Measurements from ENCODE around the gene ARCN1. TPM values are rescaled to one million over a fixed set of nuclear protein-coding genes. Genes with fewer than 3 reads are reported as not detected.

The ARCN1 gene
- total RNA-seq, 2 experiments from 2014 or later, result 51.0 to 98.9 TPM

GRCh38 chr11:118524356-118524755, 47.9 kb upstream of the ARCN1 start:
- H3K36me3 ChIP-seq (ENCODE audit: insufficient read depth, low read length), result peaks cover 72% of the 10 kb centered on the region
- H3K27ac ChIP-seq (ENCODE audit: low read depth, low read length, poor library complexity, severe bottlenecking), result no peak overlapping the region
- no peak overlapping the region for H3K4me2 ChIP-seq (ENCODE audit: low read length)
- intact Hi-C loops (cut with micrococcal nuclease; ENCODE audit: unreplicated experiment), result no loop called here
- TF ChIP-seq CTCF (conservative IDR thresholded peaks at IDR 0.05; ENCODE audit: low read length), result no peak
- TF ChIP-seq EZH2phosphoT487 (IDR thresholded peaks at IDR 0.05; ENCODE audit: borderline replicate concordance, low read depth, low read length), result no peak
- H3K4me3 ChIP-seq (ENCODE audit: low read depth, low read length, poor library complexity, severe bottlenecking), result no peak overlapping the region
- CTCF ChIA-PET (ENCODE audit: unreplicated experiment), result no interaction called here
- POLR2A ChIA-PET, result no interaction called here
- no peaks in the 10 kb centered on the region for H4K20me1 ChIP-seq (ENCODE audit: insufficient read depth, low read length)
- no TSS peak for BruUV-seq (replicated peaks)
- H3K4me1 ChIP-seq (ENCODE audit: insufficient read depth, low read length, poor library complexity, severe bottlenecking), result no peaks in the 10 kb centered on the region
- no peak overlapping the region for H2AFZ ChIP-seq (ENCODE audit: low read length)
- DNase-seq (ENCODE audit: low spot score), result no peak
- no peaks in the 10 kb centered on the region for H3K9me2 ChIP-seq (ENCODE audit: insufficient read depth, low read length)
- H3K79me2 ChIP-seq (ENCODE audit: insufficient read depth, low read depth, low read length), result no peaks in the 10 kb centered on the region
- H3K9me3 ChIP-seq (ENCODE audit: low read length), result no peaks in the 10 kb centered on the region

DNA sequence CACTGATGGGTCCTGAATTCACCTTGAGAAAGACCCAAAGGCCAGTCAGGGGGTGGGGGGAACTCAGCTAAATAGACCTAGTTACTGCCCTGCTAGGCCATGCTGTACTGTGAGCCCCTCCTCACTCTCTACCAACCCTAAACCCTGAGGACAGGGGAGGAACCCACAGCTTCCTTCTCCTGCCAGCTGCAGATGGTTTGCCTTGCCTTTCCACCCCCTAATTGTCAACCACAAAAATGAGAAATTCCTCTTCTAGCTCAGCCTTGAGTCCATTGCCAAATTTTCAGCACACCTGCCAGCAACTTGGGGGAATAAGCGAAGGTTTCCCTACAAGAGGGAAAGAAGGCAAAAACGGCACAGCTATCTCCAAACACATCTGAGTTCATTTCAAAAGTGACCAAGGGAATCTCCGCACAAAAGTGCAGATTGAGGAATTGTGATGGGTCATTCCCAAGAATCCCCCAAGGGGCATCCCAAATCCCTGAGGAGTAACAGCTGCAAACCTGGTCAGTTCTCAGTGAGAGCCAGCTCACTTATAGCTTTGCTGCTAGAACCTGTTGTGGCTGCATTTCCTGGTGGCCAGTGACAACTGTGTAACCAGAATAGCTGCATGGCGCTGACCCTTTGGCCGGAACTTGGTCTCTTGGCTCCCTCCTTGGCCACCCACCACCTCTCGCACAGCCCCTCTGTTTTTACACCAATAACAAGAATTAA, 47.3 kb upstream of the ARCN1 start:
- H3K4me1 ChIP-seq (ENCODE audit: insufficient read depth, low read length, poor library complexity, severe bottlenecking), result peaks cover 5% of the 10 kb centered on the region
- TF ChIP-seq EZH2phosphoT487 (IDR thresholded peaks at IDR 0.05; ENCODE audit: borderline replicate concordance, low read depth, low read length), result no peak
- TF ChIP-seq CTCF (conservative IDR thresholded peaks at IDR 0.05; ENCODE audit: low read length), result no peak
- TSS peak; percentile 13 for BruUV-seq (replicated peaks)
- CTCF ChIA-PET (ENCODE audit: unreplicated experiment), result no interaction called here
- H3K27ac ChIP-seq (ENCODE audit: low read depth, low read length, poor library complexity, severe bottlenecking), result no peak overlapping the region
- no peak overlapping the region for H3K4me2 ChIP-seq (ENCODE audit: low read length)
- no peak for DNase-seq (ENCODE audit: low spot score)
- no peaks in the 10 kb centered on the region for H4K20me1 ChIP-seq (ENCODE audit: insufficient read depth, low read length)
- H2AFZ ChIP-seq (ENCODE audit: low read length), result no peak overlapping the region
- H3K9me3 ChIP-seq (ENCODE audit: low read length), result no peaks in the 10 kb centered on the region
- POLR2A ChIA-PET, result interaction anchor here (0.7 kb wide), 2 partner anchors 12 to 62 kb away, joined by 3 read pairs; no protein-coding TSS in a partner anchor
- H3K36me3 ChIP-seq (ENCODE audit: insufficient read depth, low read length), result peaks cover 66% of the 10 kb centered on the region
- intact Hi-C loops (cut with micrococcal nuclease; ENCODE audit: unreplicated experiment), result no loop called here
- no peak overlapping the region for H3K4me3 ChIP-seq (ENCODE audit: low read depth, low read length, poor library complexity, severe bottlenecking)
- H3K9me2 ChIP-seq (ENCODE audit: insufficient read depth, low read length), result no peaks in the 10 kb centered on the region
- no peaks in the 10 kb centered on the region for H3K79me2 ChIP-seq (ENCODE audit: insufficient read depth, low read depth, low read length)

- Histone ChIP-seq H3K4me2 (ENCODE audit: low read length) (no peak overlapping the region), H3K79me2 (ENCODE audit: insufficient read depth, low read depth, low read length) (no peaks in the 10 kb centered on the region), H4K20me1 (ENCODE audit: insufficient read depth, low read length) (no peaks in the 10 kb centered on the region), H3K9me3 (ENCODE audit: low read length) (no peaks in the 10 kb centered on the region), H2AFZ (ENCODE audit: low read length) (no peak overlapping the region), H3K9me2 (ENCODE audit: insufficient read depth, low read length) (no peaks in the 10 kb centered on the region), H3K36me3 (ENCODE audit: insufficient read depth, low read length) (peaks cover 48% of the 10 kb centered on the region), H3K4me1 (ENCODE audit: insufficient read depth, low read length, poor library complexity, severe bottlenecking) (peaks cover 13% of the 10 kb centered on the region), H3K27ac (ENCODE audit: low read depth, low read length, poor library complexity, severe bottlenecking) (no peak overlapping the region), H3K4me3 (ENCODE audit: low read depth, low read length, poor library complexity, severe bottlenecking) (no peak overlapping the region)
- no TSS peak for BruUV-seq (replicated peaks)
- DNase-seq (ENCODE audit: low spot score), result no peak
- intact Hi-C loops (cut with micrococcal nuclease; ENCODE audit: unreplicated experiment), result no loop called here
- TF ChIP-seq EZH2phosphoT487 (IDR thresholded peaks at IDR 0.05; ENCODE audit: borderline replicate concordance, low read depth, low read length) (no peak), CTCF (conservative IDR thresholded peaks at IDR 0.05; ENCODE audit: low read length) (no peak)
- ChIA-PET CTCF (ENCODE audit: unreplicated experiment) (no interaction called here), POLR2A (interaction anchor here (1.0 to 1.4 kb wide), 3 partner anchors 18 to 85 kb away, joined by 3 to 7 read pairs (median 4); no protein-coding TSS in a partner anchor)
Measured at GRCh38 chr11:118526688-118527087, 45.5 kb upstream of the ARCN1 start.

Data from OCI-LY7 (cell line).